Measurements from ENCODE around the gene ARHGAP10.
A peak's percentile ranks its signal among the peaks of the same experiment; 100 is the strongest.

The ARHGAP10 gene

GRCh38 chr4:147958057-147958456 is 226.2 kb downstream of the ARHGAP10 start:
- no peak for DNase-seq

GRCh38 chr4:147958489-147959065 is 226.7 kb downstream of the ARHGAP10 start:
- no peak for DNase-seq

DNA sequence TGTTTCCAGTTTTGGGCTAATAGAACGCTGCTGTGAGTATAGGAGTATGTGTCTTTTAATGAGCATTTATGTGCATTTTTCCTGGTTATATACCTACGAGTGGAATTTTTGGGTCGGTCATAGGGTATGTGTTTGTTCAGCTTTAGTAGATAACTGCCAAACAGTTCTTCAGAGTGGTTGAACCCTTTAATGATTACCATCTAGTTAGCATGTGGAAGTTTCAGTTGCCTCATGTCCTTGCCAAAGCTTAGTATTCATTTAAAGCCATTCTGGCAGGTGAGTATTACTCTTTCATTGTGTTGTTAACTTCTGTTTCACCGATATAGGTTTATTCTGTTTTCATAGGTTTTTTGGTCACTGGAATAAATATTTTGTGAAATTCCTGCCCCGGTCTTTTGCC is 229.1 kb downstream of the ARHGAP10 start:
- DNase-seq: no peak

DNA sequence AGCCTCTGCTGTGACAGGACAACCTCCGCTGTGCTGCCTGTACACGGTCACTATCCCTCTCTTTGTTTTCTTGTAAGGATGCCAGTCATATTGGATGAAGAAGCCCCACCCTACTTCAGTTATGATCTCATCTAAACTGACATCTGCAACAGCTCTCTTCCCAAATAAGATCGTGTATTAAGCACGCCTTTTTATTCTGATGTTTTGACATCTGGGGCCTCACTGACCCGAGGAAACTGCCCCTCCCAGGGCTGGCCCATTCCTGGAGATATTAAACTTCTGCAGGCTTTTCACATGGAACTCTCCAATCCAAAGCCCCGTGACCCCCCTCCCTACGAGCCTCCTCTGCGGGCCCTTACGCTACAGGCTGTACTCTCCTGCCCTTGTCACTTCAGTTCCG is 232.0 kb downstream of the ARHGAP10 start:
- DNase-seq: no peak

DNA sequence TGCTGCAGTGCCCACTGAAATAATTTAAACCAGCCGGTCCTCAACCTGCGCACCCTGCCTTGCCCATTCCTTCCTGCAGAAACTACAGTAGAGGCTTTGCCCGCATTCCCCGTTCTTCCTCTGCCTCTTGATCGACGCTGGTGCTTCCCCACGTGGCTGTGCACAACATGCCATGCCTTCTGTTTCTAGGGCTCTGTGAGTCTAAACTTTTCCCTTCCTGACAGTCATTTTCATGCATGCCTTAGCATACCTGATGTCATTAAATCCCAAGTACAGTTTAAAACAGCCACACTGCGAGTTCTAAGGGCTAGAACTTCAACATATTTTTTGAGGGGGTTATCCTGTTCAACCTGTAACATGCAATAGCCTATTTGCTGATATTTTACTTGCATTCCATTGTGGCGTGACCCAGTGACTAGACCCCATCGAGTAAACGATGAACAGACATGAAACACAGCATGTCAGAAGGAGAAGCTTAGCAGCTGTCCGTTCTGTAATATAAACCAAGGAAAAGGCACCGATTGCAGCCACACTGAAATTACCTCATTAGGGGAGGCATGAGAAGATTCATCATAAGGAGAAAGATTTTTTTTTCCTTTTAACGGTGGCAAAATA is 232.5 kb downstream of the ARHGAP10 start:
- no peak for DNase-seq

- no peak for DNase-seq
Measured at GRCh38 chr4:147965056-147965455, 233.2 kb downstream of the ARHGAP10 start.

DNA sequence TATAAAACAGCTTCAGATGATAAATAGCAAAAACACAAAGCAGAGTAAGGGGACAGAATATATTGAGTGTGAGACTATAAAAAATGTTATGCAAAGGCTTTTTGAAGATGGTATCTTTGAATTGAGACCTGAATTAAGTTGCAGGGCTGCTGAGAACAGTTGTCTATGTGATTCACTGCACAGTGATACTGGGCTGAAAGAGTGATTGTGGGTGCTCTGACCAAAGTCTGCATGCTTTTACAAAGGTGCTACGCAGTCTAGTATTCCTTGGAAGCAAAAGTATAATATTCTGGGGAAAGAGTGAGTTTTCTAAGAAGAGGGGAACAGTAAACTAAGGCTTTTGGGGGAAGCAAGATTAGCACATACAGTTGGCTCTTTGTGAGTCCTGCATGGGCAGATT is 234.0 kb downstream of the ARHGAP10 start:
- DNase-seq: no peak

DNA sequence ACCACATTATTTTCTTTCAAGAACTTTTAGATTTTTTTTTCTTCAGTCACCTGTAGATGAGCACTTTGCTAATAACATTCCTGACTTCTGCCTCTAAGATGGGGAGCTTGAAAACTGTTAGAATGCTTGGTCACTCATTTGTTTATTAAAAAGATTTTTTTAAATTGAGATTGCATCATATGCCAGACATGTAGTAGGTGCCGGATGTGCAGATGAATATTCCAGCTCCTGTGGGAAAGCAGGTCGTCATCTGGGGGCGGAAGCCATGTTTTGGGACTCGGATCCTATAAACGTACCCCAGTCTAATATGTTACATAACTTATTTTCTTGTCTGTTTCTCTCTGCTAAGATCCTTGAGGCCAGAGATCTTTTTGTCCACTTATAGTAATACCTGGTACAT is 236.8 kb downstream of the ARHGAP10 start:
- DNase-seq: no peak

GRCh38 chr4:147969573-147970385 is 237.9 kb downstream of the ARHGAP10 start:
- peak in 1 of 3 experiments; percentile 49 for DNase-seq

GRCh38 chr4:147971116-147971515 is 239.2 kb downstream of the ARHGAP10 start:
- DNase-seq: no peak

DNA sequence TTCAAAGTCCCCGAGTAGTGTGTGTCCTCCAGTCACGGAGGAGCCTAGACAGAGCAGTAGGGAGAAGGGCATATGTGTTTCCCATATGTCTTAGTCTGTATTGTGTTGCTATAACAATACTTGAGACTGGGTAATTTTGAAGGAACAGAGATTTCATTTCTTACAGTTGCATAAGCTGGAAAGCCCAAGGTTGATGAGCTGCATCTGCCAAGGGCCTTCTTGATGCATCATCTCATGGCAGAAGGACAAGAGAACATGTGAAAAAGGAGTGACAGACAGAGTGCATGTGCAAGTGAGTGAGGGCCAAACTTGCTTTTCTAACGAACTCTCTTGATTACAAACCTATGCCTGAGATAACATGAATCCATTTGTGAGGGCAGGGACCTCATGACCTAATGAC is 243.4 kb downstream of the ARHGAP10 start:
- DNase-seq: no peak

- no peak for DNase-seq
Measured at GRCh38 chr4:147975933-147976928, 244.3 kb downstream of the ARHGAP10 start.

DNA sequence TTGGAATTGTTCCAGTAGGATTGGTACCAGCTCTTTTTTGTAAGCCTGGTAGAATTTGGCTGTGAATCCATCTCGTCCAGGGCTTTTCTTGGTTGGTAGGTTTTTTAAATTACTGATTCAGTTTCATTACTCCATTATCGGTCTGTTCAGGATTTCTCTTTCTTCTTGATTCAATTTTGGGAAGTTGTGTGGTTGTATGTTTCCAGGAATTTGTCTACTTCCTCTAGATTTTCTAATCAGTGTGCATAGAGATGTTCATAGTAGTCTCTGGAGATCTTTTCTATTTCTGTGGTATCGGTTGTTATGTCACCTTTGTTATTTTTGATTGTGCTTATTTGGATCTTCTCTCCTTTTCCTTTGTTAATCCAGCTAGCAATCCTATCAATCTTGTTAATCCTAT is 248.7 kb downstream of the ARHGAP10 start:
- DNase-seq: no peak

- DNase-seq: no peak
Measured at GRCh38 chr4:147981305-147981704, 249.4 kb downstream of the ARHGAP10 start.

GRCh38 chr4:147984065-147984777 is 252.3 kb downstream of the ARHGAP10 start:
- DNase-seq: peak; percentile 6 to 60 (median 41)

DNA sequence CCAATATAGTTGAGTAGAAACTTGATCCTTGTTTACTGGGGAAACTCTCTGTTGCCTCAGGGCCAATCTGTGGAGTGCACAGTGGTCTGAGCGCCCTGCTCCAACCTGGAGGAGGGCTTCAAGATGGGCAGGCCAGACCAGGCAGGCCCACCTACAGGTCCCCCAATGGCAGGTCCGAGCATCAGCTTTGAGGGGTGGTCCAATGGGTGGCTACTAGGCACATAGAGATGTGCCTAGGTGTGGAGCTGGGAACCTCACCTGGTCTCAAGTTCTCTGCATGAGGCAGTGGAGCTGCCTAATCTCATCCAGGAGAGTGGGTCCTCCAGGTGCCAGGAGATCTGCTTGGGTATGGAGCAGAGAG is 252.9 kb downstream of the ARHGAP10 start:
- DNase-seq: no peak

DNA sequence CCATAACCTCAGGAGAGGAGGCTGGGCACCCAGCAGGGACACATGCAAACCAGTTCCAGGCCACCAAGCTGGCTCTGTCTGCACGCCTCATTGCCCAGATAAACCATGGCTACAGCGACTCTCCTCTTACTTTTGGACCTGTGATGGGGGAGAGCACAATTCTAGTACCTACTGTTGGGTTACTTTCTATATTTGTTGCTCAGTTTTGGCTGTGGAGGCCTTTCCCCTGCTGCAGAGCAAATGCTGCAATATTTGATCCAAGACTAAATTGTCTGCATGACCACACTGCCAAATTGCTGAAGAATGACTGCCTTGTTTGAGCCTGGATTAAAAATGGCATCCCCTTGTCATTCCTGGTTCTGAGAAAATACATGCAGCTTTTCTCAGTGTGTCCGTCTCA is 253.5 kb downstream of the ARHGAP10 start:
- DNase-seq: no peak

GRCh38 chr4:147987252-147987651 is 255.4 kb downstream of the ARHGAP10 start:
- no peak for DNase-seq

DNA sequence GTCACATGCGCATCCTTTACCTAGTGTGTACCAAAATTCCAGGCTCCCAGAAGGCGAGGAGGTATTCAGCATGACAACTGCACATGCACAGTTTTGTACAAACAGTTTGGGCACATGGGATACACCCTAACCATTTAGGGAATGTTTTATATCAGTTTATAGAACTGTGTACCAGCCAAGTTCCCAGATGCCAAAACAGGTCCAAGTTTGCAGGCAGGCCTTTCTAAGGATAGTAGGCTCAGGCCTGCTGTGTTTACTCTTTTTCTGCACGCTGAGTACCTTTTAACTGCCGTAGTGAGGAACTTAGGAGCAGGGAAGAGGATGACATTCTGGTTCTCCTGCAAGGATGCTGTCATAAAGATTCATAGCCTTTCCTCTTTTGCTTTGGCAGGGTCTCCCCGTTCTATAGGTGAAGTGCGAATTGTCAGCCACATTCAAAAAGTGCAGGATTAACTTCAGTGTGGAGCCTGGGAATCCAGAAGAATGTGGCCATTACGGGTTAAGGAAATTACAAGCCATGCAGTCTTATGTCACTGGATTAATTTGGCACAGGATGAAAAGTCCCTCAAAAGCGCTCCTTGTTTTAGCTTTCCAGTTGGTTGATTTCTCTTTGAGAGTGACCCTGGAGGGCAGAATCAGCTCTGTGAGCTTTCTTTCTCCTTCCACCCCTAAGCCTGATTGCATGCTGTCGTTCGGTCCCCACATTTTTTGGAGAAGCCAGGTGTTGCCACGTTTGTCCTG is 259.8 kb downstream of the ARHGAP10 start:
- no peak for DNase-seq

DNA sequence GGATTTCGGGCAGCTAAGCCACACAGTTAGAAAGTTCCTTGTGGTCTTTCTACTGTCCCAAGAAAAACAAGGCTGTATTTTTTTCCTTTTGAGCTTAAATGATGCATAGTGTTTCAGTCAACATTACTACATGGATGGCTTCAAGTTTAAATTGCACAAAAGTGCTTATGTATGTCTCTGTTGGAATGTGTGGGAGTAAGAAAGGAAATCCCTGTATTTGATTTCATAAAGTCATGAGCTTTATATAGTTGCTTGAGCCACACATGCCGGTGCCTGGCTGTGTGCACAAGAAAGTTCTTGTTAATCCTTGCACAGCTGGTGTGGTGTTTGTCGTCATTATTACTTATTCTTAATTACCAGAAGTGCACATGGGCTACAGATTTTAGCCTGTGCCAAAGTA is 262.2 kb downstream of the ARHGAP10 start:
- DNase-seq: no peak
